NCI-H128 (cell line): ENCODE results near the gene CREG2.

Experiments used
- DNase-seq: peaks from one replicate; lab custom pipeline; 2025; ENCODE audit not compliant: unreplicated experiment; lab: John Stamatoyannopoulos, UW

The CREG2 gene

DNA sequence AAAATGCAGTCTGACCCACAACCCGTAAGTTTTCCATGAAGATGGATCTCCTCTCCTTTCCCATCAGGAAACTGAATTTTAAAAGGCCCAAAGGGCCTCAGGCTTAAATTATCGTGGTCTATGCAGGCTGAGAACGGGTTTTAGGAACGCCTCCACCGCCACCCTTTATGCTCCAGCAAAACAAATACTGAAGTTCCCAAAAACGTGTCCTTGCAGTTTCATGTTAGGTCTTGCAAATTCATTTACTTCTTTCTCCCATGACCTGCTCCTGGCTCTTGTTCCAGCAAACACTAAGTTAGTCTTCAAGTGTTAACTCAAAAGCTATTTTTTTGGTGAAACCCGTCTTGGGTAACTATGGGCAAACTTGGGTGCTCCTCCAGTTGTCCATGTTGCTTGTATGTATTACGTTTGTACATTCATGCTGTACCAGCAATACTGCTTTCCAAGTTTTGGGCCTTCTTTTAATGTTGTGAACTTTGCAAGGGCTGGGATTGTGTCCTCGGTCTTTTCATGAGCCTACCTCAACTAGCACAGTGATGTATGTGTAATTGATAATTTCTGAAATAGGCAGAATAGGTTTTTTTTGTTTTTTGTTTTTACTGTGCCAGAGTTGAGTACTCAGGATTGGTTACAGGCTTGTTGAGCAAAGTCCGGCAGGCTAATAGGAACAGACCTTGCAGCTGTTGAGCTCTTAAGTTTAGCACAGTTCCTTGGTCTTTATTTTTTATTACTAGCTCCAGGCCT is 77.0 kb downstream of the CREG2 start:
- no peak for DNase-seq

GRCh38 chr2:101308432-101309210 is 78.7 kb downstream of the CREG2 start, which contains the start of gene RNF149:
RNF149 (minus strand) TSS chr2:101308701; CDS start chr2:101308588, 113 bp downstream.
- DNase-seq: peak; percentile 78

GRCh38 chr2:101307950-101308431 is 79.3 kb downstream of the CREG2 start:
- DNase-seq: no peak

GRCh38 chr2:101307503-101307902 is 79.8 kb downstream of the CREG2 start:
- DNase-seq: no peak

- no peak for DNase-seq
Measured at GRCh38 chr2:101306410-101306809, 80.9 kb downstream of the CREG2 start.

DNA sequence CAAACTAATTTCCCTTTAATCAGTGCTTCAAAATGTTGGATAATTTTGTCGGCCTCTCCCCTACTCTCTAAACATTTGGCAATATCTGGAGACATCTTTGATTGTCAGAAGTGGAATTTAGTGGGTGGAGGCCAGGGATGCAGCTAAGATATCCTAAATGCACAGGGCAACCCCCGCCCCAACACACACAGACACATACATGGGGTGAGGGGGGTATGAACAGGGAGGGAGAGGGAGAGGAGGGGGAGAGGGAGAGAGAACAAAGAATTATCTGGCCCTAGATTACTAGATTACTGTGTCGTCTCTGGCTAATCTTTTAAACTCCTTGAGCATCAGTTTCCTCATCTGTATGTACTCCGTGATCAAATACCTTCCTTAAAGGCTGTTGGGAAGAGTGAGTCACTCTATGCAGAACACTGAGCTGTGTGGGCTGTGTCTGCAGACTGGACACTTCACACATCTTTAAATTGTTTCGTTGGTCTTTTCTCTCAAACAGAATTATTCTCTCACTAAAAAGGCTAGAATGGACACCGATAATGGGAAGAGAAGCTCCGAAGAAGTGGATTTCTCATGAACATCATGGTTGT is 81.7 kb downstream of the CREG2 start:
- DNase-seq: no peak

GRCh38 chr2:101305035-101305434 is 82.3 kb downstream of the CREG2 start:
- no peak for DNase-seq

GRCh38 chr2:101303688-101304087 is 83.6 kb downstream of the CREG2 start:
- DNase-seq: no peak

DNA sequence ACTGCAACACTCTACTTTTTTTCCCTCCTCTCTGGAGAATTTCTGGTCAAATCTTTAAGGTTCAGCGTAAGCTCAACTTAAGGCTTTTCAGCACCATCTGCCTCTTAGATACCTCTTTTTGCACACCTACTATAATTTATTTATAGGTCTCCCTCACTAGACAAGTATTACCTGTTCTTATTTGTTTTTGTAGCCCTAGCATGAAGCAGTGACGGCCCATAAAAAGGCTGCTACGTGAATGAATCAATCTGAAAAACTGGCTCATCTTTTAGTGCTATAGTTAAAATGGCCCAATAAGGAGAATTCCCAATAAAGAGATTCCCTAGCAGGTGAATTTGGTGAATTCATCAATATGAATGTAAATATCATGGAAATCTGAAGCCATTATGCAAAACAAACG is 85.3 kb downstream of the CREG2 start:
- DNase-seq: no peak

DNA sequence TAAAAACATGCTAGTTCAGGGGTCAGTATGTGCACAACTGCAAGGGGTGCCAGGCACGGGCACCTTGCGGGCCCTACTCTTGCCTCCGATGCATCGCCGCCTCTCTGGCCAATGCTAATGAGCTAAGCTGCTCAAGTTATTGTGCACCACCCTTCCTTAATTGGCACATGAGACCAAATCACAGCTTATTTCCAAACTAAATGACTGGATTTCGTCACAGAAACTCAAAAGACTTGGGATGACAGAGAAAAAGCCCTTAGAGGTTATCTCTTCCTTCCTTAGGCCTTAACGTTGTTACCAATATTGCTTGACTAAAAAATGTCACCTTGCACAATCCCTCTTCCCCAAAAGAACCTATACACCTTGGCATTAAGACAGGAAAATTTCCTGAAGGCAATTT is 86.5 kb downstream of the CREG2 start:
- DNase-seq: no peak

GRCh38 chr2:101300164-101300563 is 87.1 kb downstream of the CREG2 start:
- no peak for DNase-seq

- DNase-seq: no peak
Measured at GRCh38 chr2:101299604-101300003, 87.7 kb downstream of the CREG2 start.

DNA sequence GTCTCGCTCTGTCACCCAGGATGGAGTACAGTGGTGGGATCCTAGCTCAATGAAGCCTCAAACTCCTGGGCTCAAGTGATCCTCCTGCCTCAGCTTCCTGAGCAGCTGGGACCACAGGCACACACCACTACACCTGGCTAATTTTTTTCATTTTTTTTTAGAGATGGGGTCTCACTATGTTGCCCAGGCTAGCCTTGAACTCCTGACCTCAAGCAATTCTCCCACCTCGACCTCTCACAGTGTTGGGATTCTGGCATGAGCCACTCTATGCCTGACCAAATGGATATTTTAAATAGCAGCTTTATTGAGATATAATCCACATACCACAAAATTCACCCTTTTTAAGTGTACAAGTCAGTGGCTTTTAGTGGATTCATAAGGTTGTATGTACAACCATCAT is 89.9 kb downstream of the CREG2 start:
- DNase-seq: no peak

- DNase-seq: no peak
Measured at GRCh38 chr2:101296371-101296770, 90.9 kb downstream of the CREG2 start.

GRCh38 chr2:101295895-101296294 is 91.4 kb downstream of the CREG2 start:
- no peak for DNase-seq
